Heart left ventricle (tissue), 16 donors: ENCODE results near the gene SMIM23. TPM values are rescaled to one million over a fixed set of nuclear protein-coding genes. Genes with fewer than 3 reads are reported as not detected.

ENCODE experiments used
- ATAC-seq, 4 donors: fragments of 200-7000 bp; cut with Tn5 transposase; one replicate each; pipeline ENCODE4 v1.9.1; 2020 to 2022; ENCODE audit warnings: moderate library complexity in 4 of 4, mild to moderate bottlenecking in 3 of 4, moderate number of reproducible peaks in 1 of 4
- DNase-seq, 5 donors: peaks; one replicate each; pipeline ENCODE4 v3.0.0-alpha.2; 2020
- H3K27ac ChIP-seq, 12 donors: fragments of 200-600 bp; sonication (generic) in 4 of 12; one replicate each; pipeline versions ENCODE4 v1.5.0 to v1.8.0; 2016 to 2022; ENCODE audit warnings: mild to moderate bottlenecking in 2 of 12
- H3K27me3 ChIP-seq, 9 donors: fragments of 200-600 bp; sonication (generic) in 2 of 9; one replicate each; pipeline versions ENCODE4 v1.5.1 to v1.8.0; 2016 to 2022; ENCODE audit warnings: mild to moderate bottlenecking in 3 of 9
- H3K36me3 ChIP-seq, 9 donors: fragments of 200-600 bp; sonication (generic) in 2 of 9; one replicate each; pipeline versions ENCODE4 v1.5.0 to v1.8.0; 2018 to 2022; ENCODE audit warnings: mild to moderate bottlenecking in 2 of 9
- H3K4me1 ChIP-seq, 12 donors: fragments of 200-600 bp; sonication (generic) in 4 of 12; one replicate each; pipeline versions ENCODE4 v1.5.0 to v1.8.0; 2016 to 2022; ENCODE audit warnings: mild to moderate bottlenecking in 3 of 12
- H3K4me3 ChIP-seq, 12 donors: fragments of 200-600 bp; sonication (generic) in 4 of 12; one replicate each; pipeline versions ENCODE4 v1.5.0 to v1.8.0; 2017 to 2022; ENCODE audit warnings: mild to moderate bottlenecking in 9 of 12, moderate library complexity in 4 of 12
- H3K9me3 ChIP-seq, 12 donors: fragments of 200-600 bp; sonication (generic) in 4 of 12; one replicate each; pipeline versions ENCODE4 v1.5.0 to v1.8.0; 2016 to 2022; ENCODE audit warnings: mild to moderate bottlenecking in 1 of 12
- POLR2A ChIP-seq, 2 donors: fragments of 450-650 bp; IDR thresholded peaks; one replicate each; pipeline ENCODE4 v1.6.1; 2017; ENCODE audit warnings: antibody characterized with exemption in 2 of 2, mild to moderate bottlenecking in 2 of 2, moderate library complexity in 2 of 2
- WGBS, 4 donors: extraction: QIAGEN DNeasy Blood & Tissue Kit in 2 of 4; methylation state at CpG; one replicate each; pipeline versions ENCODE4 v1.1.5 to v1.1.7; 2013 to 2018; 5-methylcytosine and 5-hydroxymethylcytosine counted together
- intact Hi-C, 10 donors: fragments of 100-400 bp; cut with DNase I; formaldehyde crosslinking; loops; one replicate each; pipeline versions ENCODE4 v1.11.1 to v1.14.2; 2022
- polyA plus RNA-seq, 2 donors: library from polyadenylated mRNA; stranded (reverse); fragments of 200-250 nt; gene quantifications; one replicate each; pipeline ENCODE4 v1.2.3, GENCODE V29; 2013
- total RNA-seq, 9 donors: library from RNA; depleted of rRNA in 2 of 9; stranded (reverse); fragments of >200 nt in 2 of 9; fragmentation: NEBNext Ultra II Directional in 3 of 9; extraction: Animal tissue kit (Norgen Biotek cat#: 25700) in 3 of 9; gene quantifications; one replicate each; pipeline versions ENCODE4 v1.1.0 to v1.2.4, GENCODE V29; 2016 to 2023
- TF ChIP-seq, protein P1 (sequence below), 12 donors: fragments of 200-600 bp; sonication (generic) in 4 of 12; IDR thresholded peaks; one replicate each; pipeline versions ENCODE4 v1.5.0 to v1.8.0; 2018 to 2022; ENCODE audit warnings: antibody characterized with exemption in 12 of 12, mild to moderate bottlenecking in 5 of 12
- donor health status: ischemic (EF 13 %, LVEDD 7.1; RV severe dilation, severe dysfunction).
- donor health status: healthy with polysubstance abuse.
- donor health status: DM: no; HTN: yes; CAD: no.
- donor health status: DM: no; HTN: no; CAD: no.
- donor health status: ischemic (EF 25% LVEDD 6.9; RV normal size, moderate dysfunction).
- donor health status: ischemic (EF 25% LVEDD 5.7; RV mildly dilated, moderate dysfunction).
- donor health status: healthy.
- donor health status: DM: yes; HTN: yes; CAD: no.
- donor health status: ischemic (EF 35%, LVEDD 5.7; RV mildly dilated, moderate dysfunction).
- donor health status: nonischemic (EF 11% LVEDD 7.7; RV severe dilation, severe dysfunction).
- donor health status: DM: yes; HTN: yes; CAD: no.
- donor health status: PGD.
- donor health status: ischemic (EF 29% LVEDD 5.4; RV normal size, mild dysfunction).
- donor health status: nonischemic (EF 23%, LVEDD 6.1; RV moderate dilation, normal function).

The SMIM23 gene
- total and polyA plus RNA-seq, 11 donors: not detected

DNA sequence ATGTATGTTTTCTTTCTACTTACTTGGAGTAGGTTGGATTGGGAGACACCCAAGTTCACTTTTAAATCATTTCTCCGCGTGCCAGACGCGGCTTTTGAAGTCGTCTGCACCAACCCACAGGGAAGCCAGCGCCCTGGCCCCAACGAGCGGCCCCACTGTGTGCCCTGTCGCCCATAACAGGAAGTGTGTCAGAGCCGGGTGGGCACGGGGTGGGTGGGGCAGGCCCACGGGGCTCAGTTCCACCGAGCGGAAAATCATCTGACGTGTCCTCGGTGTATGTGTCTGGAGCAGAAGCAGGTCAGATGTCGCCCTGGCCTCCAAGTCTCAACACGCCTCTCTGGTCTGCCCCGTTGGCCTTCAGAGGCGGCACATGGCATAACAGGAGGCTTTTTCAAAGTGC is 22.7 kb upstream of the SMIM23 start:
- intact Hi-C loops: no loop called here
- Histone ChIP-seq H3K36me3 (no peaks in the 10 kb centered on the region), H3K4me1 (no peaks in the 10 kb centered on the region), H3K9me3 (peaks cover 0 to 27% (median 6%) of the 10 kb centered on the region in 12 donors), H3K27me3 (no peaks in the 10 kb centered on the region), H3K27ac (no peak overlapping the region), H3K4me3 (no peak overlapping the region)
- 85 to 91% (median 85%) methylated on average over 20 of the region's 20 CpGs for WGBS, 4 donors
- ATAC-seq (no peak), DNase-seq (no peak)
- TF ChIP-seq, protein P1, sequence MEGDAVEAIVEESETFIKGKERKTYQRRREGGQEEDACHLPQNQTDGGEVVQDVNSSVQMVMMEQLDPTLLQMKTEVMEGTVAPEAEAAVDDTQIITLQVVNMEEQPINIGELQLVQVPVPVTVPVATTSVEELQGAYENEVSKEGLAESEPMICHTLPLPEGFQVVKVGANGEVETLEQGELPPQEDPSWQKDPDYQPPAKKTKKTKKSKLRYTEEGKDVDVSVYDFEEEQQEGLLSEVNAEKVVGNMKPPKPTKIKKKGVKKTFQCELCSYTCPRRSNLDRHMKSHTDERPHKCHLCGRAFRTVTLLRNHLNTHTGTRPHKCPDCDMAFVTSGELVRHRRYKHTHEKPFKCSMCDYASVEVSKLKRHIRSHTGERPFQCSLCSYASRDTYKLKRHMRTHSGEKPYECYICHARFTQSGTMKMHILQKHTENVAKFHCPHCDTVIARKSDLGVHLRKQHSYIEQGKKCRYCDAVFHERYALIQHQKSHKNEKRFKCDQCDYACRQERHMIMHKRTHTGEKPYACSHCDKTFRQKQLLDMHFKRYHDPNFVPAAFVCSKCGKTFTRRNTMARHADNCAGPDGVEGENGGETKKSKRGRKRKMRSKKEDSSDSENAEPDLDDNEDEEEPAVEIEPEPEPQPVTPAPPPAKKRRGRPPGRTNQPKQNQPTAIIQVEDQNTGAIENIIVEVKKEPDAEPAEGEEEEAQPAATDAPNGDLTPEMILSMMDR (IDR thresholded peaks at IDR 0.05): no peak
- no peak for TF ChIP-seq POLR2A (IDR thresholded peaks at IDR 0.05)

DNA sequence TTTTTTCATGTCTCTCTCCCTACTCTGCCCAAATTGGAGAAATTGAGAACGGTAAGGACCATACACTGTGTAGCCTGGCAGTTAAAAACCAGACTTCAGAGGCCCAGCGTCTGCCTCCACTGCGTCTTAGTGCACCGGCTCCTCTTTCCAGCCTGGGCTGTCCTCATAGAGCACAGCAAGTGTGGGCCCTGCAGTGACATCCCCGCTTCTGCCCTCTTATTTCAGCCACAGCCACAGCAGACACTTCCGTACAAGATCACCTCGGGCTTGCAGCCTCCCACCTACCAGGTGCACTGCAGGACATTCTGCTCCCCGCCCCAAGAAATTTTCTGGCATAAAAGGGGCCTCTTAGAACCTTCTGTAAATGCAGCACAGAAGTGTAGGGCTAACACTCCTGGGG is 21.4 kb upstream of the SMIM23 start:
- WGBS, 4 donors: 80 to 93% (median 92%) methylated on average over 8 of the region's 8 CpGs
- Histone ChIP-seq H3K36me3 (no peaks in the 10 kb centered on the region), H3K9me3 (peaks cover 0 to 28% (median 6%) of the 10 kb centered on the region in 12 donors), H3K27ac (no peak overlapping the region), H3K4me1 (no peaks in the 10 kb centered on the region), H3K4me3 (no peak overlapping the region), H3K27me3 (no peaks in the 10 kb centered on the region)
- DNase-seq: no peak
- TF ChIP-seq, protein P1 (IDR thresholded peaks at IDR 0.05): no peak
- TF ChIP-seq POLR2A (IDR thresholded peaks at IDR 0.05): no peak
- intact Hi-C loops: no loop called here
- ATAC-seq: no peak

DNA sequence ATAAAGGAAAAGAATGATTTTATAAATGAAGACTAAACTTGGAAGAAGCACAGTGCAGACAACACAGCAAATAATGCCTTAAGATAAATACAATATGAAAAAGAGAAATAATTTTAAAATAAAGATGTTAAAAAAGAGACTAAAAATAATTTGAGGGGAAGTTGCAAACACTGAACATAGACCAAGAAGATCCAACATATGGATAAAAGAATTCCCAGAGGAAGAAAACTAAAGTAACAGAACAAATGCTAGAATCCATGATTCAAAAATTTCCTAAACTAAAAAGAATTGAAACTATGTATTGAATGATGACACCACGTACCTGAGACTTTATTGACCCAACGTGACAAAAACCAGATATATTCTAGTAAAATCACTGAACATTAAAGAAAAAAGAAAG is 18.7 kb upstream of the SMIM23 start:
- no peak for DNase-seq
- intact Hi-C loops: no loop called here
- Histone ChIP-seq H3K27ac (no peak overlapping the region), H3K9me3 (peaks cover 0 to 18% (median 3%) of the 10 kb centered on the region in 12 donors), H3K4me3 (no peak overlapping the region), H3K36me3 (no peaks in the 10 kb centered on the region), H3K27me3 (no peaks in the 10 kb centered on the region), H3K4me1 (no peaks in the 10 kb centered on the region)
- WGBS, 4 donors: 83 to 91% (median 89%) methylated on average over 2 of the region's 2 CpGs
- TF ChIP-seq, protein P1 (IDR thresholded peaks at IDR 0.05): no peak
- no peak for TF ChIP-seq POLR2A (IDR thresholded peaks at IDR 0.05)
- ATAC-seq: no peak

DNA sequence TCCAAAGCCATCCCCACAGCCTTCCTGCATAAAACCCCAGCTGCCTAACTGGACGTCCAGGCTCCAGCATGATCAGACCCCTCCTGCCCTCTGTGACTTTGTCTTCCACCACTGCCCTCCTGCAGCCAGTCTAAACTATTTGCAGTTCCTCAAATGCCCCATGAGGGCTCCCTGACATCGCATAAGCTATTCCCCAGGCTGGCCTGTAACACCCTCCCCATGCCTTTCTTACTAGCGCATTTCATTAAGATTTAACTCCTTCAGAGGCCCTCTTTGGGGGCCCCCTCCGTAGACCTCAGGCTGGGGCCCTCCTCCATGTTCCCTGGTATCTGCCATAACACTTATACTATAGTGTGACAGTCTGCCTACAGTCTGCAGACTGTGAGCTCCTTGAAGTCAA is 15.5 kb upstream of the SMIM23 start:
- Histone ChIP-seq H3K9me3 (peaks cover 0 to 18% (median 3%) of the 10 kb centered on the region in 12 donors), H3K27me3 (no peaks in the 10 kb centered on the region), H3K4me1 (no peaks in the 10 kb centered on the region), H3K4me3 (no peak overlapping the region), H3K27ac (no peak overlapping the region), H3K36me3 (no peaks in the 10 kb centered on the region)
- DNase-seq: no peak
- 36 to 39% (median 37%) methylated on average over 4 of the region's 4 CpGs for WGBS, 4 donors
- TF ChIP-seq, protein P1 (IDR thresholded peaks at IDR 0.05): no peak
- TF ChIP-seq POLR2A (IDR thresholded peaks at IDR 0.05): no peak
- intact Hi-C loops: no loop called here
- ATAC-seq: no peak
